Measurements from ENCODE around the gene SUMO4. TPM values are rescaled to one million over a fixed set of nuclear protein-coding genes. Genes with fewer than 3 reads are reported as not detected.
"Not testable (repeated sequence)": the region's sequence is repeated elsewhere in the genome, so short reads cannot be mapped to it uniquely, and the experiment has no call there.

The SUMO4 gene
- polyA plus RNA-seq, 3 donors, result 0.62 to 1.7 (median 0.79) TPM

- DNase-seq (ENCODE audit: extremely low read depth in 1 of 11, low read depth in 9 of 11, low spot score in 4 of 11), result no peak
These were observed 25.2 kb downstream of the SUMO4 start for GRCh38 chr6:149425224-149425623.

GRCh38 chr6:149425754-149426153, 25.7 kb downstream of the SUMO4 start:
- no peak for DNase-seq (ENCODE audit: extremely low read depth in 1 of 11, low read depth in 9 of 11, low spot score in 4 of 11)

GRCh38 chr6:149428606-149429005, 28.5 kb downstream of the SUMO4 start:
- DNase-seq (ENCODE audit: extremely low read depth in 1 of 11, low read depth in 9 of 11, low spot score in 4 of 11), result no peak

GRCh38 chr6:149429427-149430360, 29.6 kb downstream of the SUMO4 start:
- no peak for DNase-seq (ENCODE audit: extremely low read depth in 1 of 11, low read depth in 9 of 11, low spot score in 4 of 11)

- DNase-seq (ENCODE audit: extremely low read depth in 1 of 11, low read depth in 9 of 11, low spot score in 4 of 11), result peak; percentile 66 to 80 (median 74)
These were observed 32.1 kb downstream of the SUMO4 start for GRCh38 chr6:149431905-149432775.

- no peak for DNase-seq (ENCODE audit: extremely low read depth in 1 of 11, low read depth in 9 of 11, low spot score in 4 of 11)
These were observed 33.3 kb downstream of the SUMO4 start for GRCh38 chr6:149433405-149433804.

- no peak for DNase-seq (ENCODE audit: extremely low read depth in 1 of 11, low read depth in 9 of 11, low spot score in 4 of 11)
These were observed 33.8 kb downstream of the SUMO4 start for GRCh38 chr6:149433881-149434280.

GRCh38 chr6:149435919-149436586, 36.0 kb downstream of the SUMO4 start:
- no peak for DNase-seq (ENCODE audit: extremely low read depth in 1 of 11, low read depth in 9 of 11, low spot score in 4 of 11)

- DNase-seq (ENCODE audit: extremely low read depth in 1 of 11, low read depth in 9 of 11, low spot score in 4 of 11), result no peak
These were observed 36.6 kb downstream of the SUMO4 start for GRCh38 chr6:149436647-149437046.

GRCh38 chr6:149437212-149437611, 37.1 kb downstream of the SUMO4 start:
- DNase-seq (ENCODE audit: extremely low read depth in 1 of 11, low read depth in 9 of 11, low spot score in 4 of 11), result no peak

GRCh38 chr6:149438855-149439254, 38.8 kb downstream of the SUMO4 start:
- no peak for DNase-seq (ENCODE audit: extremely low read depth in 1 of 11, low read depth in 9 of 11, low spot score in 4 of 11)

GRCh38 chr6:149439626-149440025, 39.6 kb downstream of the SUMO4 start:
- DNase-seq (ENCODE audit: extremely low read depth in 1 of 11, low read depth in 9 of 11, low spot score in 4 of 11), result no peak

- DNase-seq (ENCODE audit: extremely low read depth in 1 of 11, low read depth in 9 of 11, low spot score in 4 of 11), result no peak
These were observed 40.9 kb downstream of the SUMO4 start for GRCh38 chr6:149440735-149441671.

- no peak for DNase-seq (ENCODE audit: extremely low read depth in 1 of 11, low read depth in 9 of 11, low spot score in 4 of 11)
These were observed 41.7 kb downstream of the SUMO4 start for GRCh38 chr6:149441740-149442139.

- no peak for DNase-seq (ENCODE audit: extremely low read depth in 1 of 11, low read depth in 9 of 11, low spot score in 4 of 11)
These were observed 43.5 kb downstream of the SUMO4 start for GRCh38 chr6:149443411-149444181.

- not testable (repeated sequence) for DNase-seq (ENCODE audit: extremely low read depth in 1 of 11, low read depth in 9 of 11, low spot score in 4 of 11)
These were observed 44.5 kb downstream of the SUMO4 start for GRCh38 chr6:149444360-149445094.

- DNase-seq (ENCODE audit: extremely low read depth in 1 of 11, low read depth in 9 of 11, low spot score in 4 of 11), result no peak
These were observed 45.0 kb downstream of the SUMO4 start for GRCh38 chr6:149445095-149445466.

All from renal cortex interstitium (tissue), 11 donors.